ENCODE measurements around the gene GNAZ. TPM values are rescaled to one million over a fixed set of nuclear protein-coding genes. Genes with fewer than 3 reads are reported as not detected.
A peak's percentile ranks its signal among the peaks of the same experiment; 100 is the strongest.

Gene GNAZ
- total and polyA plus RNA-seq, 4 donors, result 0.21 to 2.2 (median 0.38) TPM

GRCh38 chr22:23059284-23059948 is 10.9 kb upstream of the GNAZ start:
- no peak for TF ChIP-seq ATF3 (IDR thresholded peaks at IDR 0.05)
- H3K9ac ChIP-seq (ENCODE audit: low read depth in 1 of 2, low read length in 2 of 2), result no peak overlapping the region
- 95% methylated on average over 24 of the region's 24 CpGs for WGBS
- H3K4me3 ChIP-seq (ENCODE audit: low read depth in 1 of 3, low read length in 3 of 3), result no peak overlapping the region
- H3K27ac ChIP-seq (ENCODE audit: low read depth in 1 of 2, low read length in 2 of 2), result no peak overlapping the region
- no peaks in the 10 kb centered on the region for H3K4me1 ChIP-seq (ENCODE audit: control insufficient read depth in 4 of 4, insufficient read depth in 4 of 4, low read length in 3 of 4)
- H3K36me3 ChIP-seq (ENCODE audit: control insufficient read depth in 4 of 4, insufficient read depth in 3 of 4, low read depth in 1 of 4, low read length in 3 of 4), result no peaks in the 10 kb centered on the region
- H3K27me3 ChIP-seq (ENCODE audit: control insufficient read depth in 4 of 4, insufficient read depth in 4 of 4, low read length in 3 of 4), result no peaks in the 10 kb centered on the region
- H3K9me3 ChIP-seq (ENCODE audit: control insufficient read depth in 4 of 4, low read length in 3 of 4), result peaks cover 0 to 8% (median 2%) of the 10 kb centered on the region in 4 donors
- peak; percentile 20 for DNase-seq (ENCODE audit: low spot score)

GRCh38 chr22:23060612-23061400 is 9.5 kb upstream of the GNAZ start:
- H3K27me3 ChIP-seq (ENCODE audit: control insufficient read depth in 4 of 4, insufficient read depth in 4 of 4, low read length in 3 of 4), result no peaks in the 10 kb centered on the region
- no peak overlapping the region for H3K9ac ChIP-seq (ENCODE audit: low read depth in 1 of 2, low read length in 2 of 2)
- H3K4me1 ChIP-seq (ENCODE audit: control insufficient read depth in 4 of 4, insufficient read depth in 4 of 4, low read length in 3 of 4), result no peaks in the 10 kb centered on the region
- H3K36me3 ChIP-seq (ENCODE audit: control insufficient read depth in 4 of 4, insufficient read depth in 3 of 4, low read depth in 1 of 4, low read length in 3 of 4), result no peaks in the 10 kb centered on the region
- peaks cover 0 to 3% (median under 1%) of the 10 kb centered on the region in 4 donors for H3K9me3 ChIP-seq (ENCODE audit: control insufficient read depth in 4 of 4, low read length in 3 of 4)
- whole genome bisulfite sequencing, result 85% methylated on average over 9 of the region's 9 CpGs
- H3K27ac ChIP-seq (ENCODE audit: low read depth in 1 of 2, low read length in 2 of 2), result no peak overlapping the region
- H3K4me3 ChIP-seq (ENCODE audit: low read depth in 1 of 3, low read length in 3 of 3), result no peak overlapping the region
- TF ChIP-seq JUND (IDR thresholded peaks at IDR 0.05) (no peak), CTCF (IDR thresholded peaks at IDR 0.05; ENCODE audit: low read depth, low read length, missing input control) (no peak), SP1 (IDR thresholded peaks at IDR 0.05) (no peak), HNF4A (conservative IDR thresholded peaks at IDR 0.05) (no peak), RAD21 (IDR thresholded peaks at IDR 0.05) (no peak), ZBTB33 (IDR thresholded peaks at IDR 0.05) (no peak), EGR1 (IDR thresholded peaks at IDR 0.05; ENCODE audit: low read depth in 2 of 2) (no peak), HNF4G (IDR thresholded peaks at IDR 0.05) (no peak), FOXA2 (IDR thresholded peaks at IDR 0.05) (no peak), GABPA (IDR thresholded peaks at IDR 0.05 in 1 of 2, conservative IDR thresholded peaks at IDR 0.05 in 1 of 2) (no peak), ATF3 (IDR thresholded peaks at IDR 0.05) (no peak), MAX (IDR thresholded peaks at IDR 0.05) (no peak), FOXA1 (IDR thresholded peaks at IDR 0.05) (no peak), RXRA (IDR thresholded peaks at IDR 0.05) (no peak), REST (IDR thresholded peaks at IDR 0.05) (no peak), NR2F2 (IDR thresholded peaks at IDR 0.05) (no peak)
- DNase-seq (ENCODE audit: low spot score), result peak; percentile 26
